Caco-2 (cell line): ENCODE results near the gene VARS2. TPM values are rescaled to one million over a fixed set of nuclear protein-coding genes. Genes with fewer than 3 reads are reported as not detected.

ENCODE experiments used
- BruUV-seq: library from RNA; stranded (reverse); fragments of 400-500 nt; replicated peaks from 2 replicates; lab custom pipeline; 2021; lab: Mats Ljungman, UMichigan
- CTCF ChIA-PET: fragments of 300-600 bp; sonication (Branson Sonifier 250); formaldehyde crosslinking; loops from one replicate; lab custom pipeline; 2022; ENCODE audit warnings: antibody characterized with exemption; lab: Charles Lee
- POLR2A ChIA-PET: fragments of 300-600 bp; sonication (Branson Sonifier 250); formaldehyde crosslinking; loops from one replicate; lab custom pipeline; 2022; ENCODE audit warnings: antibody characterized with exemption; lab: Charles Lee
- DNase-seq, 2 experiments: peaks; one replicate each; pipeline versions ENCODE4 v3.0.0 to v3.0.0-alpha.2; 2020 to 2022
- H3K27me3 ChIP-seq: replicated peaks from 2 replicates; pipeline ENCODE4 v1.6.0; 2011; ENCODE audit warnings: low read length; ENCODE audit not compliant: control insufficient read depth, insufficient read depth
- H3K36me3 ChIP-seq: 2 replicates; pipeline ENCODE4 v1.5.1; 2011; ENCODE audit warnings: low read length; ENCODE audit not compliant: control insufficient read depth, insufficient read depth
- H3K4me1 ChIP-seq: fragments of 250-450 bp; sonication (Bioruptor Pico); 2 replicates; pipeline ENCODE4 v1.5.1; 2020; ENCODE audit warnings: mild to moderate bottlenecking
- H3K4me3 ChIP-seq: 2 replicates; pipeline ENCODE4 v1.5.1; 2011; ENCODE audit warnings: low read depth, mild to moderate bottlenecking, control low read depth, low read length
- H3K9me3 ChIP-seq: fragments of 250-450 bp; sonication (Bioruptor Pico); 2 replicates; pipeline ENCODE4 v1.5.1; 2020; ENCODE audit warnings: mild to moderate bottlenecking, moderate library complexity
- H3K27ac Mint-ChIP-seq: one replicate; pipeline ENCODE4 v1.8.0; 2022; ENCODE audit warnings: mixed read lengths; ENCODE audit not compliant: unreplicated experiment
- H3K27me3 Mint-ChIP-seq: one replicate; pipeline ENCODE4 v1.8.0; 2022; ENCODE audit warnings: mixed read lengths; ENCODE audit not compliant: insufficient read depth, unreplicated experiment
- H3K36me3 Mint-ChIP-seq: one replicate; pipeline ENCODE4 v1.8.0; 2022; ENCODE audit warnings: mild to moderate bottlenecking, mixed read lengths; ENCODE audit not compliant: insufficient read depth, unreplicated experiment
- H3K4me1 Mint-ChIP-seq: one replicate; pipeline ENCODE4 v1.8.0; 2022; ENCODE audit warnings: low read depth, mixed read lengths; ENCODE audit not compliant: unreplicated experiment
- H3K4me3 Mint-ChIP-seq: one replicate; pipeline ENCODE4 v1.8.0; 2022; ENCODE audit warnings: mild to moderate bottlenecking, moderate library complexity, mixed read lengths; ENCODE audit not compliant: unreplicated experiment
- H3K9me3 Mint-ChIP-seq: one replicate; pipeline ENCODE4 v1.8.0; 2022; ENCODE audit warnings: mixed read lengths; ENCODE audit not compliant: unreplicated experiment
- CTCF ChIP-seq, 2 experiments: fragments of 200-600 bp in 1 of 2; IDR thresholded peaks; 1 replicate in 1 of 2; 2 replicates in 1 of 2; pipeline versions ENCODE4 v1.5.1 to v1.8.0; 2011 to 2022; ENCODE audit warnings: antibody characterized with exemption in 1 of 2, control low read depth in 1 of 2, inconsistent platforms in 1 of 2, low read depth in 1 of 2, low read length in 1 of 2, mild to moderate bottlenecking in 1 of 2, moderate library complexity in 1 of 2; ENCODE audit not compliant: insufficient read depth in 1 of 2, severe bottlenecking in 1 of 2, unreplicated experiment in 1 of 2
- intact Hi-C: fragments of 100-400 bp; cut with micrococcal nuclease; formaldehyde crosslinking; loops from one replicate; pipeline ENCODE4 v1.10.0; 2022; ENCODE audit not compliant: unreplicated experiment
- total RNA-seq: library from RNA; stranded (reverse); gene quantifications from 2 replicates; pipeline ENCODE4 v1.2.3, GENCODE V29; 2022

Gene VARS2
- total RNA-seq, 1 experiment from 2014 or later: 37.5 TPM

- intact Hi-C loops: no loop called here
- Mint-ChIP-seq H3K27ac (no peak overlapping the region), H3K9me3 (peaks cover 6% of the 10 kb centered on the region), H3K27me3 (no peaks in the 10 kb centered on the region), H3K4me3 (no peak overlapping the region), H3K36me3 (no peaks in the 10 kb centered on the region), H3K4me1 (peaks cover 23% of the 10 kb centered on the region)
- no peaks in the 10 kb centered on the region for H3K27me3 ChIP-seq
- no peak for TF ChIP-seq CTCF (IDR thresholded peaks at IDR 0.05; ENCODE audit: insufficient read depth in 1 of 2, low read depth in 1 of 2, low read length in 1 of 2, severe bottlenecking in 1 of 2, unreplicated experiment in 1 of 2)
- H3K36me3 ChIP-seq: no peaks in the 10 kb centered on the region
- H3K4me1 ChIP-seq: peaks cover 18% of the 10 kb centered on the region
- H3K4me3 ChIP-seq: no peak overlapping the region
- DNase-seq: no peak
- BruUV-seq: no TSS peak
- H3K9me3 ChIP-seq: no peaks in the 10 kb centered on the region
- CTCF ChIA-PET: interaction anchor here (0.7 kb wide), 1 partner anchor 32 kb away, joined by 4 read pairs; no protein-coding TSS in a partner anchor
- POLR2A ChIA-PET: no interaction called here
Observed at GRCh38 chr6:30945281-30945680, 31.2 kb downstream of the VARS2 start.

DNA sequence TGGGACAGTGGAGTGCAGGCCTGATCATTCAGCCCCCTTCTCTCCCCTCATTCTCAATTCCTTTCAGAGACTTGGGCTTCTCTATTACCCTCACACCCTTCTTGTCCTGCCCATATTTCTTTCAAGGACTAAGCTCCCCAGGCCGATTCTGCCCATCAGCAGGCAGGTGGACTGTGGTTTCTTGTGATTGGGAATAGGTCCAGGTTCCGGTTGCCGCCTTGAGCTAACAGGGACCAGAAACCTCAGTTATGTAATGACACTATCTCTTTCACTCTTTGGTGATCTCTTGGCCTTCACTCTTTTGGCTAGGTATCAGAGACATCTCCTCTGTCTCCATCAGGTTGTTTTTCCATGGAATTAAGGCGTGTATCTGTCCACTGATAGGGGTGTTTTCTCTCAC is 33.2 kb downstream of the VARS2 start:
- no peaks in the 10 kb centered on the region for H3K27me3 ChIP-seq
- no peaks in the 10 kb centered on the region for H3K9me3 ChIP-seq
- peaks cover 10% of the 10 kb centered on the region for H3K4me1 Mint-ChIP-seq
- POLR2A ChIA-PET: no interaction called here
- H3K27me3 Mint-ChIP-seq: no peaks in the 10 kb centered on the region
- DNase-seq: no peak
- H3K9me3 Mint-ChIP-seq: peaks cover 25% of the 10 kb centered on the region
- peaks cover 9% of the 10 kb centered on the region for H3K4me1 ChIP-seq
- no peak overlapping the region for H3K4me3 Mint-ChIP-seq
- no peak overlapping the region for H3K27ac Mint-ChIP-seq
- no peaks in the 10 kb centered on the region for H3K36me3 ChIP-seq
- CTCF ChIA-PET: no interaction called here
- H3K36me3 Mint-ChIP-seq: no peaks in the 10 kb centered on the region
- TF ChIP-seq CTCF (IDR thresholded peaks at IDR 0.05; ENCODE audit: insufficient read depth in 1 of 2, low read depth in 1 of 2, low read length in 1 of 2, severe bottlenecking in 1 of 2, unreplicated experiment in 1 of 2): no peak
- no peak overlapping the region for H3K4me3 ChIP-seq
- intact Hi-C loops: no loop called here
- no TSS peak for BruUV-seq

GRCh38 chr6:30948811-30949210 is 34.8 kb downstream of the VARS2 start:
- Histone ChIP-seq H3K4me1 (no peaks in the 10 kb centered on the region), H3K36me3 (no peaks in the 10 kb centered on the region), H3K27me3 (no peaks in the 10 kb centered on the region), H3K9me3 (no peaks in the 10 kb centered on the region), H3K4me3 (no peak overlapping the region)
- Mint-ChIP-seq H3K27ac (no peak overlapping the region), H3K27me3 (no peaks in the 10 kb centered on the region), H3K4me1 (no peaks in the 10 kb centered on the region), H3K9me3 (peaks cover 31% of the 10 kb centered on the region), H3K36me3 (no peaks in the 10 kb centered on the region), H3K4me3 (no peak overlapping the region)
- no peak for DNase-seq
- ChIA-PET CTCF (no interaction called here), POLR2A (no interaction called here)
- intact Hi-C loops: no loop called here
- no TSS peak for BruUV-seq
- no peak for TF ChIP-seq CTCF (IDR thresholded peaks at IDR 0.05; ENCODE audit: insufficient read depth in 1 of 2, low read depth in 1 of 2, low read length in 1 of 2, severe bottlenecking in 1 of 2, unreplicated experiment in 1 of 2)
